DOHH2 (cell line): ENCODE data around the gene KLK11.

Source experiments
- CTCF ChIP-seq: fragments of 200-600 bp; sonication (generic); IDR thresholded peaks from one replicate; pipeline ENCODE4 v1.5.1; 2014; ENCODE audit warnings: antibody characterized with exemption, mild to moderate bottlenecking, low read depth, low read length; ENCODE audit not compliant: poor library complexity, severe bottlenecking
- EZH2phosphoT487 ChIP-seq: fragments of 200-600 bp; sonication (generic); IDR thresholded peaks from 2 replicates; pipeline ENCODE4 v1.6.1; 2017; ENCODE audit warnings: borderline replicate concordance, mild to moderate bottlenecking, antibody characterized with exemption, low read length, moderate library complexity, mixed read lengths

DNA sequence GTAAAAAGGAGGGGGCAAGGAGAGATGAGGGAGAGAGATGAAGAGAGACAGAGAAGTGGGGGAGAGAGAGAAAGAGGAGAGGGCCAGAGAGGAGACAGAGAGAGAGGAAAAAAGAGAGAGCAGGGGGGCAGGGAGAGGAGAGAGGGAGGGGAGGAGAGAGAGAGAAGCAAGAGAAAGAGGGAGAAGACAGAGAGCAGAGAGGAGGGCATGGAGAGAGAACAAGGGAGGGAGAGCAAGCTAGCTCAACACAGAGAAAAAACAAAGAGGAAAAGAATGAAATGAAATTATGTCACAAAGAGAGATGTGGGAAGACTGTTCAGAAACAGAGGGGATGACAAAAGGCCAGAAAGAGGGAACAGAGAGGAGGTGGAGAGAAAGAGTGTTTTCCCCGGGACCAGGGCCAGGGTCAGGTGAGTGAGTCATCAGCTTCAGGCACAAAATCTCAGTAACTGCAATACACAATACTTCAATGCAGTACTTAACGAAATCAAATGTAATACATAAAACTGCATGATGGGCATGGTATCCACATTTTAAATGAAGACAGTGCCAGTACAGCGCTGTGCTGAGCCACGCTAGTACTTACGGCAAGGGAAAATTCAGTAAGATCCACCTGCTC, 47.5 kb downstream of the KLK11 start:
- TF ChIP-seq CTCF (no peak), EZH2phosphoT487 (no peak)
